GM12878 (cell line): ENCODE measurements around the gene LUZP2. TPM values are rescaled to one million over a fixed set of nuclear protein-coding genes. Genes with fewer than 3 reads are reported as not detected.
"Not testable (repeated sequence)": the region's sequence is repeated elsewhere in the genome, so short reads cannot be mapped to it uniquely, and the experiment has no call there.

Experiments
- ATAC-seq: fragments of 200-7000 bp; cut with Tn5 transposase; 3 replicates; pipeline ENCODE4 v1.9.1; 2020; ENCODE audit warnings: mild to moderate bottlenecking, moderate library complexity
- BruUV-seq: library from RNA; stranded (reverse); fragments of 400-500 nt; replicated peaks from 2 replicates; lab custom pipeline; 2021; lab: Mats Ljungman, UMichigan
- CTCF ChIA-PET: fragments of 300-600 bp; sonication (Branson Sonifier 250); formaldehyde crosslinking; extraction: SDS; loops from one replicate; lab custom pipeline; 2021; ENCODE audit warnings: inconsistent platforms; lab: Yijun Ruan, JAX
- POLR2A ChIA-PET: fragments of 350-600 bp; formaldehyde crosslinking; extraction: SDS; loops from one replicate; lab custom pipeline; 2021; ENCODE audit warnings: inconsistent platforms; lab: Charles Lee
- RAD21 ChIA-PET: fragments of 300-600 bp; sonication (Branson Sonifier 250); formaldehyde crosslinking; loops from one replicate; lab custom pipeline; 2023; ENCODE audit warnings: antibody characterized with exemption; ENCODE audit not compliant: unreplicated experiment; lab: Charles Lee
- SMC1A ChIA-PET: fragments of 300-600 bp; sonication (Branson Sonifier 250); formaldehyde crosslinking; loops from one replicate; lab custom pipeline; 2023; ENCODE audit not compliant: unreplicated experiment, uncharacterized antibody; lab: Charles Lee
- DNase-seq: peaks from one replicate; pipeline ENCODE4 v3.0.0-alpha.2; 2011; ENCODE audit warnings: low read depth, low spot score
- FAIRE-seq: peaks from 3 replicates; lab custom pipeline; 2011; peaks lifted over from hg19 to GRCh38; lab: Jason Lieb, UNC
- H2AFZ ChIP-seq: 2 replicates; pipeline ENCODE4 v1.6.0; 2011; ENCODE audit warnings: low read depth, low read length, control low read depth; ENCODE audit not compliant: control insufficient read depth
- H3K27ac ChIP-seq: 2 replicates; pipeline ENCODE4 v1.5.1; 2011; ENCODE audit warnings: control low read depth; ENCODE audit not compliant: control insufficient read depth, insufficient read depth
- H3K27me3 ChIP-seq, 2 experiments: replicated peaks in 1 of 2; 2 replicates each; pipeline versions ENCODE4 v1.6.0 to v1.6.1; 2011; ENCODE audit warnings: low read length in 1 of 2; ENCODE audit not compliant: control insufficient read depth in 2 of 2, insufficient read depth in 2 of 2
- H3K36me3 ChIP-seq, 2 experiments: 2 replicates each; pipeline ENCODE4 v1.5.1; 2011; ENCODE audit warnings: low read length in 1 of 2; ENCODE audit not compliant: control insufficient read depth in 2 of 2, insufficient read depth in 2 of 2
- H3K4me1 ChIP-seq: 2 replicates; pipeline ENCODE4 v1.6.1; 2011; ENCODE audit warnings: mild to moderate bottlenecking, low read length, moderate library complexity, mixed read lengths; ENCODE audit not compliant: control insufficient read depth, insufficient read depth
- H3K4me2 ChIP-seq: 2 replicates; pipeline ENCODE4 v1.6.0; 2011; ENCODE audit warnings: control low read depth; ENCODE audit not compliant: control insufficient read depth, insufficient read depth
- H3K4me3 ChIP-seq: fragments of 200-600 bp; sonication (generic); 2 replicates; pipeline ENCODE4 v1.5.1; 2016
- H3K79me2 ChIP-seq: 2 replicates; pipeline ENCODE4 v1.6.0; 2011; ENCODE audit warnings: low read length; ENCODE audit not compliant: control insufficient read depth, insufficient read depth
- H3K9ac ChIP-seq: 2 replicates; pipeline ENCODE4 v1.8.0; 2011; ENCODE audit warnings: low read length, control low read depth, mixed read lengths; ENCODE audit not compliant: control insufficient read depth, insufficient read depth
- H3K9me3 ChIP-seq: replicated peaks from 3 replicates; pipeline ENCODE4 v1.5.1; 2011; ENCODE audit warnings: mild to moderate bottlenecking, low read length; ENCODE audit not compliant: control insufficient read depth, insufficient read depth
- H4K20me1 ChIP-seq: 2 replicates; pipeline ENCODE4 v1.6.0; 2011; ENCODE audit not compliant: control insufficient read depth, insufficient read depth
- CBX5 ChIP-seq: sonication (generic); IDR thresholded peaks from 2 replicates; pipeline ENCODE4 v1.6.1; 2016; ENCODE audit warnings: low read depth, moderate library complexity, mild to moderate bottlenecking, inconsistent platforms
- EZH2 ChIP-seq: IDR thresholded peaks from 2 replicates; pipeline ENCODE4 v1.6.1; 2012; ENCODE audit warnings: low read depth, mild to moderate bottlenecking, control low read depth, inconsistent platforms, low read length, borderline replicate concordance; ENCODE audit not compliant: control insufficient read depth
- NR2C2 ChIP-seq: IDR thresholded peaks from 2 replicates; pipeline ENCODE4 v1.6.1; 2011; ENCODE audit warnings: borderline replicate concordance, low read depth; ENCODE audit not compliant: control insufficient read depth, insufficient read length
- RCOR1 ChIP-seq: conservative IDR thresholded peaks from 2 replicates; pipeline ENCODE4 v1.6.1; 2012; ENCODE audit warnings: low read depth, low read length, improper control_type of control experiment
- SIX5 ChIP-seq: IDR thresholded peaks from 2 replicates; pipeline ENCODE4 v1.6.1; 2011; ENCODE audit warnings: mild to moderate bottlenecking, low read depth, low read length, moderate library complexity; ENCODE audit not compliant: severe bottlenecking
- TCF7 ChIP-seq: IDR thresholded peaks from 2 replicates; pipeline ENCODE4 v1.6.1; 2014; ENCODE audit warnings: antibody characterized with exemption, borderline replicate concordance
- ZBTB33 ChIP-seq: fragments of 450-650 bp; IDR thresholded peaks from 2 replicates; pipeline ENCODE4 v1.6.1; 2017; ENCODE audit warnings: mild to moderate bottlenecking
- ZNF687 ChIP-seq: fragments of 450-650 bp; IDR thresholded peaks from 2 replicates; pipeline ENCODE4 v1.6.1; 2017; ENCODE audit warnings: mild to moderate bottlenecking, moderate library complexity
- WGBS: methylation state at CpG from one replicate; pipeline ENCODE4 v1.1.6; 2016; ENCODE audit warnings: low lambda C conversion rate; ENCODE audit not compliant: insufficient replicate concordance, insufficient coverage; ENCODE audit errors: missing lambda C conversion rate; 5-methylcytosine and 5-hydroxymethylcytosine counted together
- in situ Hi-C: fragments of 300-500 bp; cut with MboI; formaldehyde crosslinking; loops from 9 replicates; pipeline ENCODE4 v1.14.3; 2018; ENCODE audit warnings: mixed read lengths
- intact Hi-C: fragments of 100-400 bp; cut with micrococcal nuclease; formaldehyde crosslinking; loops from one replicate; pipeline ENCODE4 v1.14.2; 2022; ENCODE audit not compliant: unreplicated experiment
- polyA plus RNA-seq, 11 experiments: library from polyadenylated mRNA; depleted of rRNA in 4 of 11; unstranded in 6 of 11; stranded (reverse) in 5 of 11; fragments of >200 nt; fragmentation: Nextera tagmentation in 4 of 11; fragmentation: Illumina TruSeq in 1 of 11; extraction: Ambion mirVana in 4 of 11; extraction: Trizol in 1 of 11; gene quantifications; 1 replicate in 1 of 11; 2 replicates in 10 of 11; pipeline versions ENCODE4 v1.2.1 to v1.2.3, GENCODE V29; 2011 to 2016; ENCODE audit warnings: inconsistent platforms in 2 of 11, missing spikeins in 2 of 11, low read depth in 1 of 11
- total RNA-seq, 4 experiments: library from RNA; depleted of rRNA in 3 of 4; stranded (reverse); fragments of >200 nt in 3 of 4; fragmentation: Illumina TruSeq in 1 of 4; extraction: Trizol in 1 of 4; gene quantifications; 2 replicates each; pipeline versions ENCODE4 v1.2.1 to v1.2.3, GENCODE V29; 2013 to 2021
- TF ChIP-seq, protein P1 (sequence below): IDR thresholded peaks from 2 replicates; pipeline ENCODE4 v1.6.1; 2011; ENCODE audit warnings: borderline replicate concordance, low read depth, mild to moderate bottlenecking, moderate library complexity, mixed read lengths, low read length; ENCODE audit not compliant: insufficient read depth; ENCODE audit errors: extremely low read length

LUZP2 gene
- total and polyA plus RNA-seq, 10 of the 15 experiments (the other 5 are each of a cell fraction or from before 2014, with no cell fraction given): not detected

DNA sequence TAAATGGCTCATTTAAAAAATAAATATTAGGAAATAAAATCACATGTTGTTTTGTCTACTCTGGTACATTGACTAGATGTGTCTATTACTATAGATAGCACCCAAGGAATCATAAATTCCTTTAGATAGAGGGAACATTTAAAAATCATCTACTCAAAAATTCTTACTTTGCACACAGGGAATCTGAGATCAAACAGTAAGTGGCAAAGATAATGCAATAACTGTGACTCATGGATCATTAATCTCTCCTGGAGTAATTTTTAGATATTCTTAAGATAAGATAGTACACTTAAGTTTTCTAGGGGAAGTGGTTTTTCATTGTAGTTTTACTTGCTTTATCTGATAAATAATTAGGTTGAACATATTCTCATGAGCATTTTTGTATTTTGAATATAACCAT, 468.9 kb downstream of the LUZP2 start (continued):
- TF ChIP-seq EZH2: no peak
- TF ChIP-seq CBX5: no peak
- TF ChIP-seq SIX5: no peak
- no peak for TF ChIP-seq RCOR1
- no peak for TF ChIP-seq TCF7
- TF ChIP-seq ZNF687: no peak
- no peak for TF ChIP-seq ZBTB33
- TF ChIP-seq NR2C2: no peak
- TF ChIP-seq, protein P1, sequence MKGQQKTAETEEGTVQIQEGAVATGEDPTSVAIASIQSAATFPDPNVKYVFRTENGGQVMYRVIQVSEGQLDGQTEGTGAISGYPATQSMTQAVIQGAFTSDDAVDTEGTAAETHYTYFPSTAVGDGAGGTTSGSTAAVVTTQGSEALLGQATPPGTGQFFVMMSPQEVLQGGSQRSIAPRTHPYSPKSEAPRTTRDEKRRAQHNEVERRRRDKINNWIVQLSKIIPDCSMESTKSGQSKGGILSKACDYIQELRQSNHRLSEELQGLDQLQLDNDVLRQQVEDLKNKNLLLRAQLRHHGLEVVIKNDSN: no peak

DNA sequence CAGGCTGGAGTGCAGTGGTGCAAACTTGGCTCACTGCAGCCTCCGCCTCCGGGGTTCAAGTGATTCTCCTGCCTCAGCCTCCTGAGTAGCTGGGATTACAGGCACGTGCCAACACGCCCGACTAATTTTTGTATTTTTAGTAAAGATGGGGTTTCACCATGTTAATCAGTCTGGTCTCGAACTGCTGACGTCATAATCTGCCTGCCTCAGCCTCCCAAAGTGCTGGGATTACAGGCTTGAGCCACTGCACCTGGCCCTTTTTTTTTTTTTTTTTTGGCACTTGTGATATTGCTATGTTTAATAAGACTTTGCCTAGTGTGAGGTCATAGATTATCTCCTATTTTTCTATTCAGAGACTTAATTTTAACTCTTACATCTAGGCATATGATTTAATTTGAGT, 497.1 kb downstream of the LUZP2 start:
- H3K4me1 ChIP-seq, H3K4me2 ChIP-seq, intact Hi-C loops, BruUV-seq, CTCF ChIA-PET, in situ Hi-C loops, H3K9me3 ChIP-seq, H3K36me3 ChIP-seq, H3K27me3 ChIP-seq, ATAC-seq, H3K79me2 ChIP-seq, H3K9ac ChIP-seq, FAIRE-seq, H3K4me3 ChIP-seq, POLR2A ChIA-PET, RAD21 ChIA-PET, DNase-seq, H2AFZ ChIP-seq, H3K27ac ChIP-seq, H4K20me1 ChIP-seq, SMC1A ChIA-PET: not testable (repeated sequence)
- 23% methylated on average over 7 of the region's 7 CpGs for WGBS

GRCh38 chr11:24999929-25000328, 503.1 kb downstream of the LUZP2 start:
- WGBS: 23% methylated on average over 5 of the region's 5 CpGs
- DNase-seq, H3K9ac ChIP-seq, H4K20me1 ChIP-seq, H3K4me3 ChIP-seq, CTCF ChIA-PET, in situ Hi-C loops, H3K27ac ChIP-seq, intact Hi-C loops, H2AFZ ChIP-seq, POLR2A ChIA-PET, BruUV-seq, FAIRE-seq, H3K4me1 ChIP-seq, H3K9me3 ChIP-seq, ATAC-seq, H3K79me2 ChIP-seq, RAD21 ChIA-PET, H3K4me2 ChIP-seq, SMC1A ChIA-PET, H3K27me3 ChIP-seq, H3K36me3 ChIP-seq: not testable (repeated sequence)
